Neural cell (in vitro differentiated cells): Measurements from ENCODE around the gene NINL. TPM values are rescaled to one million over a fixed set of nuclear protein-coding genes. Genes with fewer than 3 reads are reported as not detected.

Experiments
- H2AFZ ChIP-seq: fragments of 200-600, 300-800 bp; sonication (generic), shearing (Covaris generic); 2 replicates; pipeline ENCODE4 v1.6.0; 2014; ENCODE audit warnings: low read depth, mild to moderate bottlenecking, antibody characterized with exemption, low read length, moderate library complexity
- H3F3A ChIP-seq: fragments of 200-600 bp; shearing (Covaris generic); 2 replicates; pipeline ENCODE4 v1.6.1; 2016; ENCODE audit warnings: mild to moderate bottlenecking, moderate library complexity, mixed read lengths, antibody characterized with exemption, low read length; ENCODE audit not compliant: insufficient read depth, poor library complexity, severe bottlenecking
- H3K27ac ChIP-seq: fragments of 200-600, 300-800 bp; sonication (generic), shearing (Covaris generic); 2 replicates; pipeline ENCODE4 v1.5.1; 2014; ENCODE audit warnings: mild to moderate bottlenecking, low read length, moderate library complexity
- H3K27me3 ChIP-seq: fragments of 300-800, 200-600 bp; sonication (generic), shearing (Covaris generic); 2 replicates; pipeline ENCODE4 v1.6.0; 2014; ENCODE audit warnings: mild to moderate bottlenecking, low read depth, low read length, moderate library complexity; ENCODE audit not compliant: insufficient read depth
- H3K36me3 ChIP-seq: fragments of 300-800, 200-600 bp; sonication (generic), shearing (Covaris generic); 2 replicates; pipeline ENCODE4 v1.5.1; 2014; ENCODE audit warnings: mild to moderate bottlenecking, antibody characterized with exemption, low read length, moderate library complexity; ENCODE audit not compliant: insufficient read depth
- H3K4me2 ChIP-seq: fragments of 300-800, 200-600 bp; sonication (generic), shearing (Covaris generic); 2 replicates; pipeline ENCODE4 v1.6.0; 2014; ENCODE audit warnings: mild to moderate bottlenecking, low read length
- H3K4me3 ChIP-seq: fragments of 300-800, 200-600 bp; sonication (generic), shearing (Covaris generic); 2 replicates; pipeline ENCODE4 v1.5.1; 2014; ENCODE audit warnings: mild to moderate bottlenecking, low read length, moderate library complexity
- H3K79me2 ChIP-seq: fragments of 200-600 bp; shearing (Covaris generic); replicated peaks from 2 replicates; pipeline ENCODE4 v1.6.0; 2014; ENCODE audit warnings: mild to moderate bottlenecking, low read length, moderate library complexity; ENCODE audit not compliant: insufficient read depth
- H3K9ac ChIP-seq: fragments of 300-800, 200-600 bp; sonication (generic), shearing (Covaris generic); 2 replicates; pipeline ENCODE4 v1.6.1; 2016; ENCODE audit warnings: mild to moderate bottlenecking, low read length, mixed read lengths
- H3K9me2 ChIP-seq: fragments of 200-600 bp; shearing (Covaris generic); 2 replicates; pipeline ENCODE4 v1.6.1; 2016; ENCODE audit warnings: mild to moderate bottlenecking, low read length, mixed read lengths; ENCODE audit not compliant: insufficient read depth
- H3K9me3 ChIP-seq: fragments of 200-600, 300-800 bp; sonication (generic), shearing (Covaris generic); 2 replicates; pipeline ENCODE4 v1.6.1; 2016; ENCODE audit warnings: mild to moderate bottlenecking, mixed run types, low read length, moderate library complexity, mixed read lengths
- H4K20me1 ChIP-seq: fragments of 200-600 bp; shearing (Covaris generic); 2 replicates; pipeline ENCODE4 v1.6.1; 2016; ENCODE audit warnings: mild to moderate bottlenecking, mixed run types; ENCODE audit not compliant: insufficient read depth
- CTCF ChIP-seq: fragments of 450-650 bp; IDR thresholded peaks from 2 replicates; pipeline ENCODE4 v1.5.1; 2014; ENCODE audit warnings: antibody characterized with exemption, mild to moderate bottlenecking, moderate library complexity; ENCODE audit not compliant: poor library complexity, severe bottlenecking
- EP300 ChIP-seq: fragments of 450-650 bp; conservative IDR thresholded peaks from 2 replicates; pipeline ENCODE4 v1.6.1; 2014; ENCODE audit warnings: antibody characterized with exemption, mild to moderate bottlenecking, moderate library complexity; ENCODE audit not compliant: poor library complexity, severe bottlenecking
- EZH2 ChIP-seq: fragments of 200-600, 300-800 bp; shearing (Covaris generic), sonication (generic); IDR thresholded peaks from 2 replicates; pipeline ENCODE4 v1.6.1; 2014; ENCODE audit warnings: antibody characterized with exemption, low read length, borderline replicate concordance, mild to moderate bottlenecking; ENCODE audit not compliant: insufficient read depth, poor library complexity, severe bottlenecking
- MXI1 ChIP-seq: fragments of 450-650 bp; conservative IDR thresholded peaks from 2 replicates; pipeline ENCODE4 v1.6.1; 2014; ENCODE audit warnings: antibody characterized with exemption, mild to moderate bottlenecking; ENCODE audit not compliant: poor library complexity, severe bottlenecking
- POLR2AphosphoS5 ChIP-seq: IDR thresholded peaks from 2 replicates; pipeline ENCODE4 v1.6.1; 2012
- RAD21 ChIP-seq: fragments of 450-650 bp; conservative IDR thresholded peaks from 2 replicates; pipeline ENCODE4 v1.6.1; 2014; ENCODE audit warnings: antibody characterized with exemption, mild to moderate bottlenecking, moderate library complexity
- REST ChIP-seq: IDR thresholded peaks from 2 replicates; pipeline ENCODE4 v1.6.1; 2012; ENCODE audit warnings: borderline replicate concordance
- SMC3 ChIP-seq: fragments of 450-650 bp; conservative IDR thresholded peaks from 2 replicates; pipeline ENCODE4 v1.6.1; 2014; ENCODE audit warnings: antibody characterized with exemption, mild to moderate bottlenecking, moderate library complexity; ENCODE audit not compliant: poor library complexity
- TAF1 ChIP-seq: IDR thresholded peaks from 2 replicates; pipeline ENCODE4 v1.6.1; 2012; ENCODE audit warnings: low read depth
- polyA plus RNA-seq: library from polyadenylated mRNA; depleted of rRNA; stranded (reverse); fragments of >200 nt; gene quantifications from 2 replicates; pipeline ENCODE4 v1.2.3, GENCODE V29; 2014

NINL gene
- polyA plus RNA-seq, 1 donor from 2014 or later = 49.6 TPM

- H3K4me2 ChIP-seq = no peak overlapping the region
- no peaks in the 10 kb centered on the region for H3K36me3 ChIP-seq
- no peak overlapping the region for H2AFZ ChIP-seq
- H3K9me2 ChIP-seq = no peaks in the 10 kb centered on the region
- H3K4me3 ChIP-seq = no peak overlapping the region
- no peaks in the 10 kb centered on the region for H3K9me3 ChIP-seq
- no peaks in the 10 kb centered on the region for H4K20me1 ChIP-seq
- no peak overlapping the region for H3K27ac ChIP-seq
- TF ChIP-seq REST = no peak
- no peak for TF ChIP-seq RAD21
- TF ChIP-seq MXI1 = no peak
- TF ChIP-seq EZH2 = no peak
- no peak for TF ChIP-seq EP300
- TF ChIP-seq TAF1 = no peak
- no peak for TF ChIP-seq SMC3
- no peak for TF ChIP-seq POLR2AphosphoS5
- TF ChIP-seq CTCF = no peak
- no peak overlapping the region for H3K9ac ChIP-seq
- peaks cover 21% of the 10 kb centered on the region for H3K79me2 ChIP-seq
- H3K27me3 ChIP-seq = no peaks in the 10 kb centered on the region
- no peaks in the 10 kb centered on the region for H3F3A ChIP-seq
Measured at GRCh38 chr20:25549843-25550477, 35.4 kb downstream of the NINL start.

GRCh38 chr20:25549172-25549773 is 36.1 kb downstream of the NINL start:
- Histone ChIP-seq H3K4me2 (no peak overlapping the region), H3K27me3 (no peaks in the 10 kb centered on the region), H4K20me1 (no peaks in the 10 kb centered on the region), H3K9me2 (no peaks in the 10 kb centered on the region), H3K9me3 (no peaks in the 10 kb centered on the region), H2AFZ (no peak overlapping the region), H3K79me2 (peaks cover 21% of the 10 kb centered on the region), H3K36me3 (no peaks in the 10 kb centered on the region), H3F3A (no peaks in the 10 kb centered on the region), H3K9ac (no peak overlapping the region), H3K27ac (no peak overlapping the region), H3K4me3 (no peak overlapping the region)
- TF ChIP-seq REST (no peak), SMC3 (no peak), MXI1 (no peak), RAD21 (no peak), TAF1 (no peak), CTCF (no peak), EP300 (no peak), POLR2AphosphoS5 (no peak)
